Right kidney (tissue), 9 donors: ENCODE results near the gene CSNK1G3.
"Not testable (repeated sequence)": the region's sequence is repeated elsewhere in the genome, so short reads cannot be mapped to it uniquely, and the experiment has no call there.

Source experiments
- DNase-seq: peaks from one replicate; pipeline ENCODE4 v3.0.0-alpha.2; 2016
- long read RNA-seq, 8 donors: transcript quantifications; one replicate each; lab custom pipeline, GENCODE V29; 2026

Gene CSNK1G3
- long read RNA-seq, donor 1, full-length matches to known transcripts, result 4 of 9 reads
- long read RNA-seq, donor 1, partial matches to known transcripts, result 5 of 9 reads
- long read RNA-seq, donor 1, other reads (novel, unspliced or antisense), result 0 of 9 reads
- long read RNA-seq, donor 2, full-length matches to known transcripts, result 4 of 4 reads
- long read RNA-seq, donor 2, partial matches to known transcripts, result 0 of 4 reads
- long read RNA-seq, donor 2, other reads (novel, unspliced or antisense), result 0 of 4 reads
- long read RNA-seq, donor 3, transcript CSNK1G3-204 (2 exons, 920 nt), result major isoform, 5 of 5 reads
- long read RNA-seq, donor 3, partial matches to known transcripts, result 0 of 5 reads
- long read RNA-seq, donor 3, other reads (novel, unspliced or antisense), result 0 of 5 reads
- long read RNA-seq, donor 4, partial matches to known transcripts, result 0 of 3 reads
- long read RNA-seq, donor 4, other reads (novel, unspliced or antisense), result 0 of 3 reads
- long read RNA-seq, donor 5, full-length matches to known transcripts, result 1 of 1 reads
- long read RNA-seq, donor 5, partial matches to known transcripts, result 0 of 1 reads
- long read RNA-seq, donor 5, other reads (novel, unspliced or antisense), result 0 of 1 reads
- long read RNA-seq, donor 6, partial matches to known transcripts, result 0 of 4 reads
- long read RNA-seq, donor 6, other reads (novel, unspliced or antisense), result 0 of 4 reads
- long read RNA-seq, donor 7, transcript CSNK1G3-204 (2 exons, 920 nt), result major isoform, 6 of 29 reads
- long read RNA-seq, donor 7, partial matches to known transcripts, result 23 of 29 reads
- long read RNA-seq, donor 7, other reads (novel, unspliced or antisense), result 0 of 29 reads
- long read RNA-seq, donor 8, result 0 reads

GRCh38 chr5:123511648-123512605 lies at the start of gene CSNK1G3:
TSS of gene CSNK1G3 (plus strand) at chr5:123512177. CDS start at chr5:123545664, 33,487 bp downstream.
- DNase-seq, result peak; percentile 97

GRCh38 chr5:123466839-123467238 lies 45.1 kb upstream of the CSNK1G3 start:
- not testable (repeated sequence) for DNase-seq

DNA sequence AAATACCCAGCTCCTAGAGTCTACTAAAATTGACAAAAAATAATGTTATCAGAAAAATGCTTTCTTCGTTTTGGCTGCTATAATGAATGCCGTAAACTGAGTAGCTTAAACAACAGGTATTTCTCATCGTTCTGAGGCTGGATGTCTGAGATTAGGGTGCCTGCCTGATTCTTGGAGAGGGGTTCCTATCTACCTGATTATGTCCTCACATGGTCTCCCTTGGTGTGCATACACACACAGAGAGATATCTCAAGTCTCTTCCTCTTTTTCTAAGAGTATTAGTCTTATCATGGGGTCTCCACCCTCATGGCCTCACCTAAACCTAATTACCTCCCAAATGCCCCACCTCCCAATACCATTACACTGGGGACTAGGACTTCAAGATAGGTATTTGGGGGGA lies 40.6 kb upstream of the CSNK1G3 start:
- DNase-seq, result no peak

- no peak for DNase-seq
Observed at GRCh38 chr5:123472150-123472924, 39.6 kb upstream of the CSNK1G3 start.

DNA sequence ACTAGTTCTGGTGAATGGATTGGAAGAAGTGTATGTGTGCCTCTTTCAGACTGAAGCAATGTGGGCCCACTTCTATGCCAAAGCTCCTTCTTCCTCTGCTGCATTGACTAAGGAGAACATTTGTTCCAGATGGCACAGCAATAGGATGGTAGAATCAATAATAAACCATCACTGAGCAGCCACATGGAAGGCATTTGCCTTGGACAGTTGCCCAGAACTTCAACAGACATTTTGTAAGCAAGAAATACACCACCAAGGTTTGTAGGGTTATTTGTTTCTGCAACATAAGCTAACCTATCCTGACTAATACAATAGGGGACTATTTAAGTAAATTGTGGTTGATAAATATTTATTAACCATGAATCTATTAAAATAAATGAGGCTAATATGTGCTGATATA lies 37.7 kb upstream of the CSNK1G3 start:
- DNase-seq, result no peak

GRCh38 chr5:123476731-123477130 lies 35.2 kb upstream of the CSNK1G3 start:
- DNase-seq, result no peak

GRCh38 chr5:123478546-123478945 lies 33.4 kb upstream of the CSNK1G3 start:
- no peak for DNase-seq

DNA sequence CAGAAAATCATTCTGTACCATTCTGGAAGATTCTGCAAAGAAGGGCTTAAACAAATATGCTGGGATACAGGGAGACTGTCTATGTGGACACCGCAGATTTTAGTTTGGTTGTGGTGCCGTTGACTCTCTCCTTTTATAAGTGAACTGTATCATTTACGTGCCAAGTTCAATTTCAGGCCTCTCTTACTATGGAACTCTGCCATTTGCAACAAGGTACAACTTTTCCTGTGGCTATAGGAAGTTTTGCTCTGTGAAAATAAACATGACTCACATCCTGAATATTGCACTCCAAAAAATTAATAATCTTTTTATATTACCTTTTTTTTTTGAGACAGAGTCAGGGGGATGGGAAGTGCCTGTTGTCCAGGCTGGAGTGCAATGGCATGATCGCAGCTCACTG lies 29.7 kb upstream of the CSNK1G3 start:
- no peak for DNase-seq

DNA sequence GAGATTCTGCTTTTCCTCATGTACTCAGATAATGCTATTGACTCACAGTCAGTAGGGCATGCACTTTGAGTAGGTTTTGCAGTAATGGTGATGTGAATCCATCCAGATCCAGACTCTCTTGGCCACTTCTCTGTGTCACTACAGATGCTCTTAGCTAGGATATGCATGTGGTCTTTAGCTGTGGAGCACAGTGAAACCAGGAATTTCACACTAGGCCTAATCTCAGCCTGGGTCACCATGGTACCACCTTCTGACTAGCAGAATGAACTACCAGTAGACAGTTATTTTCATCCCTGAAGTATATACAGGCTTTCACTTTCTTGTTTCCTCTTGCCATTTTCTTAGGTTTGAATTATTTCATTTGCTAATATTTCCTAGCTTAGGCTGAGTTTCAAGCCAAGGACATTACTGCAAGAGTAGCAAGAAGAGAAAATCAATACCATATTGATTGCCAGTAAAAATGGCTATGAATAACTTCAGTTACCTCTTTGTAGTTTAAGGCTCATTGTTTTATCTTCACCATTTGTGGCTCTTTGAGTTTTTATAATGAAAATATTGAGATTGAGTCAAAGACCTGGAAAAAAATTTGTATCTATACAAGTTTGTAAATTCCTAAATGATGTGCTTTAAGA lies 28.4 kb upstream of the CSNK1G3 start:
- no peak for DNase-seq

- no peak for DNase-seq
Observed at GRCh38 chr5:123485275-123485674, 26.7 kb upstream of the CSNK1G3 start.

DNA sequence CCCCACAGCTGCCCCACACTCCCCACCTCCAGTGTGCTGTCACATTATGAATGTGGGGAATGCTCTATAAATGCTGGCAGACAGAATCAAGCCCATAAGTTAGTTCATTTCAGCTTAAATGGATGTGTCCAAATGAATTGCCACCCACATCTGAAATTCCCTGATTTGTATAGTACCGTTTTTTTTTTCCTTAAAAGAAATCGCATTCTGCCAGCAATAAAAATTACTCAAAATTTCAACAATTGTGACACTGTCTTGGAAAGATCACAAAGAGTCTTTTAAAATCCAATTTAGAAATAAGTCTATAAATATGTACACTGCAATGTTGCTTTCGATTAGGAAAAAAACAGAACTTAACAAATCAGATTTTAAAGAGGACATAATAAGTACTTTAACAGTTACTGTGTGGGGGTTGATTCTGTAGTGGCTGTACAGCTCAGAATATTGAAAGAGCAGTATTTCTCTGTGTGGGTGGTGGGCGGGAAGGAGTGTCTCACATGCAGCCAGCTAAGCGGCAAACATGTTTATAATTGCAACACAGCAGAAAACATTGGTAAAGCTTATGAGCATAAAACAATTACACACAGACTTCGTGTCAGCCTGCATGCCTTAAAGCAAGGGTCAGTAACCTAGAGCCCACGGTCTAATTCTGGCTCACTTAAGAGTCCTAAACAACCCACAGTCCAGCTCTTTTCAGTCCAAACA lies 24.9 kb upstream of the CSNK1G3 start:
- no peak for DNase-seq

- no peak for DNase-seq
Observed at GRCh38 chr5:123490974-123491373, 21.0 kb upstream of the CSNK1G3 start.

DNA sequence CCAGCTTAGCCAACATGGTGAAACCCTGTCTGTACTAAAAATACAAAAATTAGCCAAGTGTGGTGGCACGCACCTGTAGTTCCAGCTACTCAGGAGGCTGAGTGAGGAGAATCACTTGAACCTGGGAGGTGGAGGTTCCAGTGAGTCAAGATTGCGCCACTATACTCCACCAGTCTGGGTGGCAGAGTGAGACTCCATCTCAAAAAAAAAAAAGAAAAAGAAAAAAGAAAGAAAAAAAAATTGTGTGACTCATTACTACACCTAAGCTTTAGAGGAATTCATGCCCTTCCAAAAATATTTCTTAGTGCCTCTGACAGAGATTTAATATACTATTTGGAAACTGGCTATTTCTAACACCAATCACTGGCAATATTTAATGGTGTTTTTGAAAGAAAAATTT lies 16.8 kb upstream of the CSNK1G3 start:
- DNase-seq, result not testable (repeated sequence)

GRCh38 chr5:123496892-123497291 lies 15.1 kb upstream of the CSNK1G3 start:
- DNase-seq, result no peak

- no peak for DNase-seq
Observed at GRCh38 chr5:123500471-123500870, 11.5 kb upstream of the CSNK1G3 start.

DNA sequence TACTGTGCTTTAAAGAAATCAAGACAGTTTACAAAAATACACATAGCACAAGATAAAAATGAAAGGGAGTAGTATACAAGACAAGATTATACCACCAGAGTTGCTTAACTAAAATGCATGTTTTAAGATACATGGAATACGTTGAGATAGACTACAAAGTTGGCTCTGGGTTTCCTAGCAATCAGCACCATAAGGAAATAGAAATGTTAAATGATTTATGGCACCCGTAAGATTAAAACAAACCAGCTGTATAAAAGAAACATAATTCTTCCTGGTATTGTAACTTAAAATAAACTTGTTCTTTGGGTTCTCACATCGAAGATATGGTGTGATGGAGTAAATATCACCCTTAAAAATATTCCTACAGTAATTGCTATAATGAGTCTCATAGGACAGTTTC lies 9.9 kb upstream of the CSNK1G3 start:
- no peak for DNase-seq

DNA sequence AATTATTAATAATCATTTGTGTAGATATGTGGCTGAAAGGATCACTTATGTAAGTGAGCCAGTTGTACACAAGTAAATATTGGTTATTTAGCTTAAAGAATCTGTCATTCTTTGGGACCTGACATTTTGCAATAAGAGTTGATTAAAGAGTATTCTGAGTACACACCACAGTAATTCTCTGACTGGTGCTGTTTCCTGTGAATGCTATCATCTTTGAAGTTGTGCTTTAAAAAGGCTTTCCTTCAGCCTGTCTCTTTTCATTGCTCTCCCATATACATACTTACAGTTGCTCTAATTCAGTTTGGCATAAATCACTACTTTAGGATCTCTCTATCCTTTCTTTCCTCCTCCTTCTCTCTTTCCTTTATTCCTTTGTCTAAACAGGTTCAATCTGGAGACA lies 8.7 kb upstream of the CSNK1G3 start:
- DNase-seq, result no peak

- DNase-seq, result no peak
Observed at GRCh38 chr5:123505633-123506032, 6.3 kb upstream of the CSNK1G3 start.

GRCh38 chr5:123508441-123508840 lies 3.5 kb upstream of the CSNK1G3 start:
- DNase-seq, result no peak

- DNase-seq, result no peak
Observed at GRCh38 chr5:123511290-123511647, 708 bp upstream of the CSNK1G3 start.
